Epithelial cell of esophagus (primary cell): ENCODE data around the gene DMTF1.

ENCODE experiments used
- DNase-seq: peaks from one replicate; pipeline ENCODE4 v3.0.0; 2010; ENCODE audit warnings: low read depth
- H3K4me3 ChIP-seq: 2 replicates; pipeline ENCODE4 v1.5.1; 2011; ENCODE audit warnings: mild to moderate bottlenecking, low read length, control low read depth
- CTCF ChIP-seq: IDR thresholded peaks from 2 replicates; pipeline ENCODE4 v1.5.1; 2011; ENCODE audit warnings: low read depth, mild to moderate bottlenecking, low read length, control low read depth, inconsistent platforms; ENCODE audit not compliant: insufficient read depth; ENCODE audit errors: missing control alignments

Gene DMTF1

DNA sequence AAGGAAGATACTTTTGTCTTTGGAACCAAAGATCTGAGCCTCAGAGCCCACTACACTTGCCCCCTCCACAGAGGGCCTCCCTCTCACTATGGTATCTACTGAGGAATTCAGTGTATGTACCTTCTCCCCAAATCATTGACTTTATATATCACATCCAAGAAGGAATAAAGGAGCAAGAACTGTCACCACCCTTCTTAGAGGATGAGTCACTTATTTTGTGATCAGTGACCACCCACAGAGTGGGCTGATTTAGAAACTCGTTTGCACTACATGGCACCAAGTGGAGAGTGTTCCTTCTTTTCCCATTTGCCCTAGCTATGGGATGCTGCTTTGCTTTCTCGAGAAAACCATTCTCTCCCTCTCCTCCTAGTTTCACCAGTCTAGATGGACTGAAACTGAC lies 61.6 kb downstream of the DMTF1 start:
- no peak for DNase-seq
- TF ChIP-seq CTCF, result no peak
- no peak overlapping the region for H3K4me3 ChIP-seq

DNA sequence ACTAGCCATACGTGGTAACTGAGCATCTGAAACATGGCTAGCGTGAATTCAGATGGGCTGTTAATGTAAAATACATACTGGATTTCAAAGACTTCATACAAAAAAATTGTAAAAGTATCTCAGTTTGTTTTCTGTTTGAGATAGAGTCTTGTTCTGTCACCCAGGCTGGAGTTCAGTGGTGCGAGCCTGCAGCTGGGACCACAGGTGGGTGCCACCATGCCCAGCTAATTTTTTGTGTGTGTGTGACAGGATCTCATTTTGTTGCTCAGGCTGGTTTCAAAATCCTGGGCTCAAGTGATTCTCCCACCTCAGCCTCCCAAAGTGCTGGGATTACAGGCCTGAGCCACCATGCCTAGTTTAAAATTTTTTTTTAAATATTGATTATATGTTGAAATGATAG lies 62.8 kb downstream of the DMTF1 start:
- no peak for DNase-seq
- H3K4me3 ChIP-seq, result no peak overlapping the region
- no peak for TF ChIP-seq CTCF

GRCh38 chr7:87216701-87217508 lies 64.7 kb downstream of the DMTF1 start:
- DNase-seq, result no peak
- H3K4me3 ChIP-seq, result no peak overlapping the region
- TF ChIP-seq CTCF, result no peak

DNA sequence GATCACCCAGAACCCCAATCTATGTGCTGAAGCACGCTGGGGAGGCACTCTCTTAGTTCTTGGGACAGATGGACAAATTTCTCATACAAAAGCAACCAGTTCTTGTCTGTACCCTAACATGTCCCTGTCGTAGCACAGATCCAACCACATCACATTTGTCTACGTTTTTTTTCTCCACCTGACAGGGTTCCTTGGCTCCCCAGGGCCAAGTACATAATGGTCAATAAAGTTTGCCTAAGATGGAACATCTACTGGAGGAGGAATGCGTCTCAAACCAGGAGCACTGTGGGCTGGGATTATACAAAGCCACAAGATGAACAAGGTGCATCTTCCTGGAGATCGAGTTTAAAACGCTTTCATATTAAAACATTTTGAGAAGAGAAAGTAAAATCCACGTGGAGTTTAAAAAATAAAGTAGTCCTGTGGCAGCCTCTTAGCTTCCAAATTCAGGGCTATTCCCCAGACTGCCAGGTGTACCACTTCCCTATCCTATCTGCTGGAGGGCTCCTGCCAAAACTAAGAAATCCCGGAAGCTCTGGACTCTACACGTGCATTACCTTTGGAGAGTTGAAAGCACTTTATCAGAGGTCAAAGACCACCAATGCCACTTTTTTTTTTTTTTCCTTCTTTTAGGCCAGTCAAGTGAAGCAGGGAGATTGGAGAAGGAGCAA lies 65.9 kb downstream of the DMTF1 start:
- no peak for TF ChIP-seq CTCF
- H3K4me3 ChIP-seq, result peak overlapping the region; percentile 95
- DNase-seq, result no peak

- TF ChIP-seq CTCF, result peak; percentile 33
- peak; percentile 46 for DNase-seq
- peak overlapping the region; percentile 95 for H3K4me3 ChIP-seq
These were observed 66.7 kb downstream of the DMTF1 start for GRCh38 chr7:87218796-87219544.

DNA sequence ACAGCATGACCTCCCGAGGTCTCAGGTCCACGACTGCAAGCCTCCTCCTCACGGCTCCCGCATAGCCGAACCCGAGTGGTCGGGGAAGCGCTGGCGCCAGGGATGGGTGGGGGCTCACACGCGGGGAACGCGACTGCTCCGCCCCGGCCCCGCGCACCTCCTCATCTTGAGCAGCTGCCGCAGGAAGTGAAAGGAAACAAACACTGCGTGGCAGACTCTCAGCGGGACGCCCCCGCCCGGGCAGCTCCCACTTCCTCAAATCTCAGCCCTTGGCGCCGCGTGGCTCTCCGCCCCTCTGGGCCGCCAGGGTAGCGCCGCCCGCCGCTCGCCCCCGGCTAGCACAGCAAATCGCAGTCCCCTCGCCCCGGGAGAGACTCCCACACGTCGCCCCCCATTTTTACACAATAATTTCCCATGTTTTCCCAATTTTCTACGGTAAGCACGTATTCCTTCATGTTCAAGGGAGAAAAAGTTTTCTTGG lies 67.3 kb downstream of the DMTF1 start, which contains the start of gene TMEM243:
TSS of gene TMEM243 (minus strand) at position 188 of the 481 bp plus-strand sequence. CDS start 229 bp downstream, outside the sequence.
- peak within 1 kb of the TSS; percentile 95 for H3K4me3 ChIP-seq
- TF ChIP-seq CTCF, result no peak
- DNase-seq, result peak; percentile 68
